SK-N-SH (cell line): ENCODE results near the gene PRICKLE2. TPM values are rescaled to one million over a fixed set of nuclear protein-coding genes. Genes with fewer than 3 reads are reported as not detected.

Experiments
- CTCF ChIA-PET: fragments of 300-600, 350-600 bp; formaldehyde crosslinking; extraction: SDS; loops from one replicate; lab custom pipeline; 2021; lab: Yijun Ruan, JAX
- POLR2A ChIA-PET: fragments of 350-600 bp; sonication (Branson Sonifier 250); formaldehyde crosslinking; extraction: SDS; loops from one replicate; lab custom pipeline; 2020; ENCODE audit warnings: antibody characterized with exemption, inconsistent platforms; lab: Yijun Ruan, JAX
- DNase-seq: peaks from one replicate; pipeline ENCODE4 v3.0.0; 2012
- H2AFZ ChIP-seq: fragments of 200-600 bp; sonication (generic); 2 replicates; pipeline ENCODE4 v1.8.1; 2016; ENCODE audit warnings: antibody characterized with exemption, mild to moderate bottlenecking, low read depth
- H3F3A ChIP-seq: fragments of 200-600 bp; sonication (generic); replicated peaks from 2 replicates; pipeline ENCODE3; 2016; ENCODE audit warnings: antibody characterized with exemption, mild to moderate bottlenecking; ENCODE audit not compliant: insufficient read depth
- H3K27ac ChIP-seq, 2 experiments: fragments of 200-500 bp in 1 of 2; fragments of 200-600 bp in 1 of 2; sonication (Bioruptor generic) in 1 of 2; sonication (generic), shearing (Covaris generic) in 1 of 2; 2 replicates each; pipeline versions ENCODE4 v1.5.1 to v1.6.1; 2014 to 2016; ENCODE audit warnings: low read depth in 2 of 2, inconsistent platforms in 1 of 2, low read length in 1 of 2, mild to moderate bottlenecking in 1 of 2, mixed read lengths in 1 of 2
- H3K27me3 ChIP-seq: fragments of 200-600 bp; sonication (generic), shearing (Covaris generic); 2 replicates; pipeline ENCODE4 v1.6.1; 2016; ENCODE audit warnings: mixed run types; ENCODE audit not compliant: insufficient read depth
- H3K36me3 ChIP-seq, 2 experiments: fragments of 200-500 bp in 1 of 2; fragments of 200-600 bp in 1 of 2; sonication (Bioruptor generic) in 1 of 2; sonication (generic) in 1 of 2; replicated peaks in 1 of 2; 2 replicates each; pipeline versions ENCODE3 to v1.5.1; 2014 to 2016; ENCODE audit warnings: low read length in 1 of 2, mild to moderate bottlenecking in 1 of 2; ENCODE audit not compliant: insufficient read depth in 2 of 2, control insufficient read depth in 1 of 2
- H3K4me1 ChIP-seq, 2 experiments: fragments of 200-500 bp in 1 of 2; fragments of 200-600 bp in 1 of 2; sonication (Bioruptor generic) in 1 of 2; sonication (generic), shearing (Covaris generic) in 1 of 2; 2 replicates each; pipeline versions ENCODE4 v1.5.1 to v1.6.1; 2014 to 2016; ENCODE audit warnings: low read depth in 1 of 2, low read length in 1 of 2, mixed run types in 1 of 2; ENCODE audit not compliant: insufficient read depth in 2 of 2, control insufficient read depth in 1 of 2
- H3K4me2 ChIP-seq: fragments of 200-600 bp; sonication (generic), shearing (Covaris generic); 2 replicates; pipeline ENCODE4 v1.6.1; 2017; ENCODE audit warnings: mixed run types
- H3K4me3 ChIP-seq, 2 experiments: fragments of 200-500 bp in 1 of 2; fragments of 200-600 bp in 1 of 2; sonication (Bioruptor generic) in 1 of 2; sonication (generic), shearing (Covaris generic) in 1 of 2; 2 replicates each; pipeline versions ENCODE4 v1.5.1 to v1.8.1; 2014 to 2016; ENCODE audit warnings: low read depth in 2 of 2, inconsistent platforms in 1 of 2, low read length in 1 of 2, mild to moderate bottlenecking in 1 of 2, mixed read lengths in 1 of 2, moderate library complexity in 1 of 2
- H3K79me2 ChIP-seq: fragments of 200-600 bp; sonication (generic); 2 replicates; pipeline ENCODE4 v1.8.1; 2017; ENCODE audit warnings: mild to moderate bottlenecking; ENCODE audit not compliant: insufficient read depth
- H3K9ac ChIP-seq: fragments of 200-600 bp; sonication (generic); 2 replicates; pipeline ENCODE4 v1.6.1; 2017; ENCODE audit warnings: mixed run types
- H3K9me2 ChIP-seq: fragments of 200-600 bp; sonication (generic); 2 replicates; pipeline ENCODE4 v1.6.1; 2017; ENCODE audit warnings: mixed run types
- H3K9me3 ChIP-seq: fragments of 200-600 bp; sonication (generic); 2 replicates; pipeline ENCODE4 v1.6.1; 2017; ENCODE audit warnings: mixed run types, mild to moderate bottlenecking, moderate library complexity
- H4K20me1 ChIP-seq: fragments of 200-600 bp; sonication (generic); 2 replicates; pipeline ENCODE4 v1.6.1; 2017; ENCODE audit warnings: mild to moderate bottlenecking, mixed run types; ENCODE audit not compliant: insufficient read depth
- ELF1 ChIP-seq: IDR thresholded peaks from 2 replicates; pipeline ENCODE4 v1.4.0; 2012
- EP300 ChIP-seq, 2 experiments: IDR thresholded peaks; 2 replicates each; pipeline versions ENCODE4 v1.4.0 to v1.6.1; 2012; ENCODE audit warnings: borderline replicate concordance in 1 of 2, low read depth in 1 of 2, low read length in 1 of 2
- FOXM1 ChIP-seq: IDR thresholded peaks from 2 replicates; pipeline ENCODE4 v1.4.0; 2012; ENCODE audit warnings: low read depth, mild to moderate bottlenecking
- GABPA ChIP-seq: IDR thresholded peaks from 2 replicates; pipeline ENCODE4 v1.4.0; 2012; ENCODE audit warnings: low read depth, mild to moderate bottlenecking
- GATA2 ChIP-seq: sonication (generic); formaldehyde crosslinking; IDR thresholded peaks from 2 replicates; pipeline ENCODE4 v1.5.0; 2020; ENCODE audit warnings: mild to moderate bottlenecking, missing genetic modification reagents
- JUND ChIP-seq: IDR thresholded peaks from 2 replicates; pipeline ENCODE4 v1.4.0; 2012
- MXI1 ChIP-seq: IDR thresholded peaks from 2 replicates; pipeline ENCODE4 v1.6.1; 2012; ENCODE audit warnings: mild to moderate bottlenecking, low read depth, low read length, improper control_type of control experiment
- NFIC ChIP-seq: IDR thresholded peaks from 2 replicates; pipeline ENCODE4 v1.4.0; 2012; ENCODE audit warnings: borderline replicate concordance
- POLR2AphosphoS5 ChIP-seq: IDR thresholded peaks from 2 replicates; pipeline ENCODE4 v1.6.1; 2012; ENCODE audit warnings: low read depth, low read length
- RAD21 ChIP-seq: IDR thresholded peaks from 2 replicates; pipeline ENCODE4 v1.6.1; 2012; ENCODE audit warnings: mild to moderate bottlenecking, low read length
- RXRA ChIP-seq: IDR thresholded peaks from 2 replicates; pipeline ENCODE4 v1.4.0; 2012; ENCODE audit warnings: low read depth, mild to moderate bottlenecking, borderline replicate concordance
- SIN3A ChIP-seq: IDR thresholded peaks from 2 replicates; pipeline ENCODE4 v1.6.1; 2012; ENCODE audit warnings: low read depth, mild to moderate bottlenecking, low read length, moderate library complexity, borderline replicate concordance
- SMC3 ChIP-seq: IDR thresholded peaks from 2 replicates; pipeline ENCODE4 v1.6.1; 2012; ENCODE audit warnings: low read depth, low read length, improper control_type of control experiment
- TAF1 ChIP-seq: IDR thresholded peaks from 2 replicates; pipeline ENCODE4 v1.6.1; 2012; ENCODE audit warnings: low read depth, mild to moderate bottlenecking, low read length, moderate library complexity, borderline replicate concordance
- TCF12 ChIP-seq: IDR thresholded peaks from 2 replicates; pipeline ENCODE4 v1.4.0; 2012
- WGBS: methylation state at CpG from one replicate; pipeline ENCODE4 v1.1.6; 2017; ENCODE audit warnings: low lambda C conversion rate; 5-methylcytosine and 5-hydroxymethylcytosine counted together
- polyA plus RNA-seq, 3 experiments: library from polyadenylated mRNA; depleted of rRNA; stranded (reverse); fragments of >200 nt; gene quantifications; 2 replicates each; pipeline ENCODE4 v1.2.3, GENCODE V29; 2012
- TF ChIP-seq, protein P1 (sequence below): fragments of 200-600 bp; sonication (generic); IDR thresholded peaks from 2 replicates; pipeline ENCODE4 v1.6.1; 2017; ENCODE audit warnings: antibody characterized with exemption, mild to moderate bottlenecking, moderate library complexity
- TF ChIP-seq, protein P2 (sequence below): IDR thresholded peaks from 2 replicates; pipeline ENCODE4; 2012
- TF ChIP-seq, protein P3 (sequence below): IDR thresholded peaks from 2 replicates; pipeline ENCODE4 v1.4.0; 2012; ENCODE audit warnings: low read depth, borderline replicate concordance
- TF ChIP-seq, protein P4 (sequence below): IDR thresholded peaks from 2 replicates; pipeline ENCODE4 v1.6.1; 2012; ENCODE audit warnings: mild to moderate bottlenecking, low read depth, low read length, moderate library complexity

The PRICKLE2 gene
- polyA plus RNA-seq, 1 of the 3 experiments (the other 2 are of a cell fraction): 0.67 TPM

DNA sequence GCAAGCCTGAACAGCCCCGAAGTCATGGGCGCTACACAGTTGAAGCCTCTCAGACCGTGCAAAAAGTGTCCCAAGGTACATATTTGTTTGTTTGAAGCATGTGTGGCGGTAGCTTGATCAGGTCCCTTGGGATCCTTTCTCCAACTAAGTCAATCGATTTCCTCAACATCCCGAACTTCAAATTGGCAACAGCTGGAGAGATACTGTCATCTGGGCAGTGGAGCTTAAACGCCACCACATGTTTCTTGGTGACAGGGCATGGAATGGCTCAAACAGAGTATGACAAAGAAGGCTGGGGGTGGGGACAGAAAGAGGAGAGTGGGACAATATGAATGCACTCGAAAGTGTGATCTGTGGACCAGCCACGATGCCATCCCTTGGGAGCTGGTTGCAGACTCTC is 117.0 kb downstream of the PRICKLE2 start:
- Histone ChIP-seq H3K36me3 (no peaks in the 10 kb centered on the region), H3K9me2 (no peaks in the 10 kb centered on the region), H3K4me3 (no peak overlapping the region), H3K4me2 (no peak overlapping the region), H4K20me1 (no peaks in the 10 kb centered on the region), H2AFZ (no peak overlapping the region), H3K79me2 (no peaks in the 10 kb centered on the region), H3K27me3 (no peaks in the 10 kb centered on the region), H3K4me1 (peaks cover 0 to 21% of the 10 kb centered on the region in 2 experiments; a peak in 2 of 4 replicates), H3F3A (no peaks in the 10 kb centered on the region), H3K9ac (no peak overlapping the region), H3K9me3 (no peaks in the 10 kb centered on the region)
- ChIA-PET POLR2A (no interaction called here), CTCF (interaction anchor here (1.3 to 1.5 kb wide), 2 partner anchors 14 to 75 kb away, joined by 3 read pairs; no protein-coding TSS in a partner anchor)
- DNase-seq: peak; percentile 29
- WGBS: 88% methylated on average over 9 of the region's 9 CpGs
- TF ChIP-seq NFIC: no peak
- peak; percentile 24; the same call in 1 of the 2 replicates for TF ChIP-seq MXI1
- TF ChIP-seq, all 33 proteins: peak for 1
- H3K27ac ChIP-seq: no peak overlapping the region

DNA sequence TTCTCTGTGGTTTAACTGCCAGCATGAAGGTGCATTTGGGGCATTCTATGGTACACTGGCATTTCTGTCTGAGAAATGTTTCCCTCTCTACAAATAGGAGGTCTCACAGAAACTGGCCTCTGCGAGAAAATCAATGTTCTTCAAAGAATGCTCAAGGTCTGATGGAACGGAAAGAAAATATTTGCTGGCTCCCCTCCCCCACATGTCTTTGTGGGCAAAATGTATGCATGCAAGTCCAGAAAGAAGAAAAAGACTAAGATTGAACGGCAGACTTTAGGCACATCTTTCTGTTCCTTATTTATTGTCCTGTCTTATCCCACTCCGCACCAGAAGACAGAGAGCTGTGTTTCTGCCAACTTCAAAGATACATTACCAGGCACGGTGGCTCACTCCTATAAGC is 118.1 kb downstream of the PRICKLE2 start:
- Histone ChIP-seq H3K9me2 (no peaks in the 10 kb centered on the region), H3K9me3 (no peaks in the 10 kb centered on the region), H4K20me1 (no peaks in the 10 kb centered on the region), H3K79me2 (no peaks in the 10 kb centered on the region), H3K4me3 (no peak overlapping the region), H2AFZ (no peak overlapping the region), H3F3A (no peaks in the 10 kb centered on the region), H3K27ac (no peak overlapping the region), H3K27me3 (no peaks in the 10 kb centered on the region), H3K9ac (no peak overlapping the region), H3K4me1 (peaks cover 0 to 21% of the 10 kb centered on the region in 2 experiments; a peak in 2 of 4 replicates), H3K4me2 (no peak overlapping the region), H3K36me3 (no peaks in the 10 kb centered on the region)
- 89% methylated on average over 5 of the region's 5 CpGs for WGBS
- ChIA-PET POLR2A (no interaction called here), CTCF (interaction anchor here (1.2 to 1.7 kb wide), 3 partner anchors 16 to 77 kb away, joined by 3 to 4 read pairs (median 3); no protein-coding TSS in a partner anchor)
- no peak for DNase-seq
- TF ChIP-seq GABPA (no peak), RXRA (no peak), JUND (no peak), GATA2 (CRISPR knock-in tag) (no peak), POLR2AphosphoS5 (no peak), RAD21 (no peak), TCF12 (no peak), SMC3 (no peak), MXI1 (no peak), ELF1 (no peak), SIN3A (no peak), EP300 (IDR thresholded peaks at IDR 0.05; ENCODE audit: borderline replicate concordance in 1 of 2, low read depth in 1 of 2, low read length in 1 of 2) (no peak), TAF1 (no peak), FOXM1 (no peak)
- TF ChIP-seq, protein P1, sequence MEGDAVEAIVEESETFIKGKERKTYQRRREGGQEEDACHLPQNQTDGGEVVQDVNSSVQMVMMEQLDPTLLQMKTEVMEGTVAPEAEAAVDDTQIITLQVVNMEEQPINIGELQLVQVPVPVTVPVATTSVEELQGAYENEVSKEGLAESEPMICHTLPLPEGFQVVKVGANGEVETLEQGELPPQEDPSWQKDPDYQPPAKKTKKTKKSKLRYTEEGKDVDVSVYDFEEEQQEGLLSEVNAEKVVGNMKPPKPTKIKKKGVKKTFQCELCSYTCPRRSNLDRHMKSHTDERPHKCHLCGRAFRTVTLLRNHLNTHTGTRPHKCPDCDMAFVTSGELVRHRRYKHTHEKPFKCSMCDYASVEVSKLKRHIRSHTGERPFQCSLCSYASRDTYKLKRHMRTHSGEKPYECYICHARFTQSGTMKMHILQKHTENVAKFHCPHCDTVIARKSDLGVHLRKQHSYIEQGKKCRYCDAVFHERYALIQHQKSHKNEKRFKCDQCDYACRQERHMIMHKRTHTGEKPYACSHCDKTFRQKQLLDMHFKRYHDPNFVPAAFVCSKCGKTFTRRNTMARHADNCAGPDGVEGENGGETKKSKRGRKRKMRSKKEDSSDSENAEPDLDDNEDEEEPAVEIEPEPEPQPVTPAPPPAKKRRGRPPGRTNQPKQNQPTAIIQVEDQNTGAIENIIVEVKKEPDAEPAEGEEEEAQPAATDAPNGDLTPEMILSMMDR: no peak
- TF ChIP-seq, protein P2, sequence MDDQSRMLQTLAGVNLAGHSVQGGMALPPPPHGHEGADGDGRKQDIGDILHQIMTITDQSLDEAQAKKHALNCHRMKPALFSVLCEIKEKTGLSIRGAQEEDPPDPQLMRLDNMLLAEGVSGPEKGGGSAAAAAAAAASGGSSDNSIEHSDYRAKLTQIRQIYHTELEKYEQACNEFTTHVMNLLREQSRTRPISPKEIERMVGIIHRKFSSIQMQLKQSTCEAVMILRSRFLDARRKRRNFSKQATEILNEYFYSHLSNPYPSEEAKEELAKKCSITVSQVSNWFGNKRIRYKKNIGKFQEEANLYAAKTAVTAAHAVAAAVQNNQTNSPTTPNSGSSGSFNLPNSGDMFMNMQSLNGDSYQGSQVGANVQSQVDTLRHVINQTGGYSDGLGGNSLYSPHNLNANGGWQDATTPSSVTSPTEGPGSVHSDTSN: no peak
- TF ChIP-seq, protein P3, sequence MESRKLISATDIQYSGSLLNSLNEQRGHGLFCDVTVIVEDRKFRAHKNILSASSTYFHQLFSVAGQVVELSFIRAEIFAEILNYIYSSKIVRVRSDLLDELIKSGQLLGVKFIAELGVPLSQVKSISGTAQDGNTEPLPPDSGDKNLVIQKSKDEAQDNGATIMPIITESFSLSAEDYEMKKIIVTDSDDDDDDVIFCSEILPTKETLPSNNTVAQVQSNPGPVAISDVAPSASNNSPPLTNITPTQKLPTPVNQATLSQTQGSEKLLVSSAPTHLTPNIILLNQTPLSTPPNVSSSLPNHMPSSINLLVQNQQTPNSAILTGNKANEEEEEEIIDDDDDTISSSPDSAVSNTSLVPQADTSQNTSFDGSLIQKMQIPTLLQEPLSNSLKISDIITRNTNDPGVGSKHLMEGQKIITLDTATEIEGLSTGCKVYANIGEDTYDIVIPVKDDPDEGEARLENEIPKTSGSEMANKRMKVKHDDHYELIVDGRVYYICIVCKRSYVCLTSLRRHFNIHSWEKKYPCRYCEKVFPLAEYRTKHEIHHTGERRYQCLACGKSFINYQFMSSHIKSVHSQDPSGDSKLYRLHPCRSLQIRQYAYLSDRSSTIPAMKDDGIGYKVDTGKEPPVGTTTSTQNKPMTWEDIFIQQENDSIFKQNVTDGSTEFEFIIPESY: no peak
- TF ChIP-seq, protein P4, sequence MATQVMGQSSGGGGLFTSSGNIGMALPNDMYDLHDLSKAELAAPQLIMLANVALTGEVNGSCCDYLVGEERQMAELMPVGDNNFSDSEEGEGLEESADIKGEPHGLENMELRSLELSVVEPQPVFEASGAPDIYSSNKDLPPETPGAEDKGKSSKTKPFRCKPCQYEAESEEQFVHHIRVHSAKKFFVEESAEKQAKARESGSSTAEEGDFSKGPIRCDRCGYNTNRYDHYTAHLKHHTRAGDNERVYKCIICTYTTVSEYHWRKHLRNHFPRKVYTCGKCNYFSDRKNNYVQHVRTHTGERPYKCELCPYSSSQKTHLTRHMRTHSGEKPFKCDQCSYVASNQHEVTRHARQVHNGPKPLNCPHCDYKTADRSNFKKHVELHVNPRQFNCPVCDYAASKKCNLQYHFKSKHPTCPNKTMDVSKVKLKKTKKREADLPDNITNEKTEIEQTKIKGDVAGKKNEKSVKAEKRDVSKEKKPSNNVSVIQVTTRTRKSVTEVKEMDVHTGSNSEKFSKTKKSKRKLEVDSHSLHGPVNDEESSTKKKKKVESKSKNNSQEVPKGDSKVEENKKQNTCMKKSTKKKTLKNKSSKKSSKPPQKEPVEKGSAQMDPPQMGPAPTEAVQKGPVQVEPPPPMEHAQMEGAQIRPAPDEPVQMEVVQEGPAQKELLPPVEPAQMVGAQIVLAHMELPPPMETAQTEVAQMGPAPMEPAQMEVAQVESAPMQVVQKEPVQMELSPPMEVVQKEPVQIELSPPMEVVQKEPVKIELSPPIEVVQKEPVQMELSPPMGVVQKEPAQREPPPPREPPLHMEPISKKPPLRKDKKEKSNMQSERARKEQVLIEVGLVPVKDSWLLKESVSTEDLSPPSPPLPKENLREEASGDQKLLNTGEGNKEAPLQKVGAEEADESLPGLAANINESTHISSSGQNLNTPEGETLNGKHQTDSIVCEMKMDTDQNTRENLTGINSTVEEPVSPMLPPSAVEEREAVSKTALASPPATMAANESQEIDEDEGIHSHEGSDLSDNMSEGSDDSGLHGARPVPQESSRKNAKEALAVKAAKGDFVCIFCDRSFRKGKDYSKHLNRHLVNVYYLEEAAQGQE: no peak
